WTC11 (cell line): Measurements from ENCODE around the gene LRRC7. TPM values are rescaled to one million over a fixed set of nuclear protein-coding genes. Genes with fewer than 3 reads are reported as not detected.

Experiments used
- ATAC-seq: fragments of 200-7000 bp; cut with Tn5 transposase; 2 replicates; pipeline ENCODE4 v1.10.0; 2021; ENCODE audit warnings: mild to moderate bottlenecking, moderate library complexity
- CTCF ChIA-PET: fragments of 300-600 bp; sonication (Branson Sonifier 250); formaldehyde crosslinking; loops from one replicate; lab custom pipeline; 2021; ENCODE audit warnings: antibody characterized with exemption; lab: Charles Lee
- POLR2A ChIA-PET: fragments of 350-600 bp; sonication (Branson Sonifier 250); formaldehyde crosslinking; loops from one replicate; lab custom pipeline; 2021; ENCODE audit warnings: antibody characterized with exemption; lab: Charles Lee
- DNase-seq: peaks from one replicate; pipeline ENCODE4 v3.0.0; 2021; ENCODE audit warnings: low spot score
- H3K27ac Mint-ChIP-seq: 2 replicates; pipeline ENCODE4 v1.8.0; 2021; ENCODE audit warnings: mixed read lengths
- H3K27me3 Mint-ChIP-seq: 2 replicates; pipeline ENCODE4 v1.8.0; 2021; ENCODE audit warnings: low read depth, mild to moderate bottlenecking, moderate library complexity, mixed read lengths
- H3K36me3 Mint-ChIP-seq: 2 replicates; pipeline ENCODE4 v1.8.0; 2021; ENCODE audit warnings: mixed read lengths
- H3K4me1 Mint-ChIP-seq: 2 replicates; pipeline ENCODE4 v1.8.0; 2022; ENCODE audit warnings: mixed read lengths
- H3K4me3 Mint-ChIP-seq: 2 replicates; pipeline ENCODE4 v1.8.0; 2021; ENCODE audit warnings: mild to moderate bottlenecking, moderate library complexity, mixed read lengths
- H3K9me3 Mint-ChIP-seq: 2 replicates; pipeline ENCODE4 v1.8.0; 2021; ENCODE audit warnings: mixed read lengths
- CREB1 ChIP-seq: sonication (generic); formaldehyde crosslinking; IDR thresholded peaks from 2 replicates; pipeline ENCODE4 v1.8.0; 2023; ENCODE audit warnings: mild to moderate bottlenecking, missing genetic modification reagents
- CREM ChIP-seq: sonication (generic); formaldehyde crosslinking; IDR thresholded peaks from 2 replicates; pipeline ENCODE4 v1.8.1; 2022; ENCODE audit warnings: mild to moderate bottlenecking, missing genetic modification reagents, moderate library complexity
- ESRRA ChIP-seq: sonication (generic); formaldehyde crosslinking; IDR thresholded peaks from 2 replicates; pipeline ENCODE4 v1.8.1; 2022; ENCODE audit warnings: mild to moderate bottlenecking, missing genetic modification reagents, borderline replicate concordance
- GTF2I ChIP-seq: fragments of 250-450 bp; sonication (Bioruptor Pico); conservative IDR thresholded peaks from 2 replicates; pipeline ENCODE4 v1.4.0; 2021; ENCODE audit warnings: mild to moderate bottlenecking
- HMGA2 ChIP-seq: fragments of 250-450 bp; sonication (Bioruptor Pico); IDR thresholded peaks from 2 replicates; pipeline ENCODE4 v1.4.0; 2021; ENCODE audit warnings: mild to moderate bottlenecking, moderate library complexity
- IRF2 ChIP-seq: sonication (generic); formaldehyde crosslinking; IDR thresholded peaks from 2 replicates; pipeline ENCODE4 v1.8.0; 2022; ENCODE audit warnings: low read depth, missing genetic modification reagents, borderline replicate concordance
- JUN ChIP-seq: sonication (generic); formaldehyde crosslinking; IDR thresholded peaks from 2 replicates; pipeline ENCODE4 v1.8.0; 2023; ENCODE audit warnings: mild to moderate bottlenecking, missing genetic modification reagents
- NFATC4 ChIP-seq: fragments of 250-450 bp; sonication (Bioruptor Pico); IDR thresholded peaks from 2 replicates; pipeline ENCODE4 v1.9.0; 2021; ENCODE audit warnings: mild to moderate bottlenecking
- NR2C2 ChIP-seq: sonication (generic); formaldehyde crosslinking; IDR thresholded peaks from 2 replicates; pipeline ENCODE4 v1.8.0; 2022; ENCODE audit warnings: mild to moderate bottlenecking, missing genetic modification reagents
- OVOL2 ChIP-seq: fragments of 250-450 bp; sonication (Bioruptor Pico); IDR thresholded peaks from 2 replicates; pipeline ENCODE4 v1.9.0; 2021; ENCODE audit warnings: mild to moderate bottlenecking, borderline replicate concordance
- RORB ChIP-seq: fragments of 250-450 bp; sonication (Bioruptor Pico); IDR thresholded peaks from 2 replicates; pipeline ENCODE4 v1.9.0; 2021; ENCODE audit warnings: mild to moderate bottlenecking
- SMAD3 ChIP-seq: sonication (generic); formaldehyde crosslinking; IDR thresholded peaks from 2 replicates; pipeline ENCODE4 v1.8.0; 2022; ENCODE audit warnings: missing genetic modification reagents, mild to moderate bottlenecking, borderline replicate concordance
- ZNF232 ChIP-seq: sonication (generic); formaldehyde crosslinking; IDR thresholded peaks from 2 replicates; pipeline ENCODE4 v1.8.0; 2022; ENCODE audit warnings: mild to moderate bottlenecking, missing genetic modification reagents
- ZNF317 ChIP-seq: sonication (generic); formaldehyde crosslinking; IDR thresholded peaks from 2 replicates; pipeline ENCODE4 v1.8.1; 2023; ENCODE audit warnings: low read depth, mild to moderate bottlenecking, moderate library complexity, missing genetic modification reagents, borderline replicate concordance
- ZNF396 ChIP-seq: fragments of 250-450 bp; sonication (Bioruptor Pico); IDR thresholded peaks from 2 replicates; pipeline ENCODE4 v1.8.0; 2021; ENCODE audit warnings: mild to moderate bottlenecking, moderate library complexity, borderline replicate concordance
- total RNA-seq: library from RNA; stranded (reverse); gene quantifications from 3 replicates; pipeline ENCODE4 v1.2.3, GENCODE V29; 2021
- TF ChIP-seq, protein P1 (sequence below): sonication (generic); formaldehyde crosslinking; IDR thresholded peaks from 2 replicates; pipeline ENCODE4 v1.8.0; 2022; ENCODE audit warnings: mild to moderate bottlenecking, missing genetic modification reagents
- TF ChIP-seq, protein P2 (sequence below): fragments of 200-600 bp; IDR thresholded peaks from 2 replicates; pipeline ENCODE4 v1.8.0; 2022; ENCODE audit warnings: antibody characterized with exemption
- TF ChIP-seq, protein P3 (sequence below): sonication (generic); formaldehyde crosslinking; IDR thresholded peaks from 2 replicates; pipeline ENCODE4 v1.8.1; 2022; ENCODE audit warnings: mild to moderate bottlenecking, missing genetic modification reagents, moderate library complexity, borderline replicate concordance
- TF ChIP-seq, protein P4 (sequence below): sonication (generic); formaldehyde crosslinking; IDR thresholded peaks from 2 replicates; pipeline ENCODE4 v1.8.0; 2022; ENCODE audit warnings: mild to moderate bottlenecking, missing genetic modification reagents
- TF ChIP-seq, protein P5 (sequence below): sonication (generic); formaldehyde crosslinking; IDR thresholded peaks from 2 replicates; pipeline ENCODE4 v1.8.1; 2022; ENCODE audit warnings: missing genetic modification reagents, borderline replicate concordance
- TF ChIP-seq, protein P6 (sequence below): sonication (generic); formaldehyde crosslinking; IDR thresholded peaks from 2 replicates; pipeline ENCODE4 v1.8.1; 2023; ENCODE audit warnings: mild to moderate bottlenecking, moderate library complexity, missing genetic modification reagents
- TF ChIP-seq, protein P7 (sequence below): sonication (generic); formaldehyde crosslinking; IDR thresholded peaks from 2 replicates; pipeline ENCODE4 v1.8.1; 2022; ENCODE audit warnings: low read depth, missing genetic modification reagents, borderline replicate concordance

Gene LRRC7
- total RNA-seq, 1 experiment from 2014 or later: not detected

DNA sequence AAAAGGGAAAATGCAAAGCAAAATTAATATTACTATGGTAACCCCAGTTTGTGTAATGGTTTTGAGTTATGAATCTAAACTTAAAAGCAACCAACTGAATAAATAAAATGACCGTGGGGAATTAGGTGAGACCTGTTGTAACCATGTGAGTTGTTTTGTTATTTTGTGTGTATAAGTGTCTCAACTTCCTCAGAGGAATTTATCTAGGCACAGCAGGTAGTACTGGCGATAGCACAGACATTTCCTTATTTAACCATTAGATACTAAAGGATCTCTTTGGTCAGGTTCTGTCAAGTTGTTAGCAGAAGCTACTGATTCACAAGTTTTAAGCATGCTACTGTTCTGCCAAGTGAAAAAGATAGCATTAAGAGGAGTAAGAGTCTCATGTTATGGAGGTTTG is 39.3 kb upstream of the LRRC7 start:
- H3K27me3 Mint-ChIP-seq: no peaks in the 10 kb centered on the region
- TF ChIP-seq, protein P1, sequence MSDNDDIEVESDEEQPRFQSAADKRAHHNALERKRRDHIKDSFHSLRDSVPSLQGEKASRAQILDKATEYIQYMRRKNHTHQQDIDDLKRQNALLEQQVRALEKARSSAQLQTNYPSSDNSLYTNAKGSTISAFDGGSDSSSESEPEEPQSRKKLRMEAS (CRISPR knock-in tag): no peak
- TF ChIP-seq IRF2 (CRISPR knock-in tag): no peak
- TF ChIP-seq, protein P2, sequence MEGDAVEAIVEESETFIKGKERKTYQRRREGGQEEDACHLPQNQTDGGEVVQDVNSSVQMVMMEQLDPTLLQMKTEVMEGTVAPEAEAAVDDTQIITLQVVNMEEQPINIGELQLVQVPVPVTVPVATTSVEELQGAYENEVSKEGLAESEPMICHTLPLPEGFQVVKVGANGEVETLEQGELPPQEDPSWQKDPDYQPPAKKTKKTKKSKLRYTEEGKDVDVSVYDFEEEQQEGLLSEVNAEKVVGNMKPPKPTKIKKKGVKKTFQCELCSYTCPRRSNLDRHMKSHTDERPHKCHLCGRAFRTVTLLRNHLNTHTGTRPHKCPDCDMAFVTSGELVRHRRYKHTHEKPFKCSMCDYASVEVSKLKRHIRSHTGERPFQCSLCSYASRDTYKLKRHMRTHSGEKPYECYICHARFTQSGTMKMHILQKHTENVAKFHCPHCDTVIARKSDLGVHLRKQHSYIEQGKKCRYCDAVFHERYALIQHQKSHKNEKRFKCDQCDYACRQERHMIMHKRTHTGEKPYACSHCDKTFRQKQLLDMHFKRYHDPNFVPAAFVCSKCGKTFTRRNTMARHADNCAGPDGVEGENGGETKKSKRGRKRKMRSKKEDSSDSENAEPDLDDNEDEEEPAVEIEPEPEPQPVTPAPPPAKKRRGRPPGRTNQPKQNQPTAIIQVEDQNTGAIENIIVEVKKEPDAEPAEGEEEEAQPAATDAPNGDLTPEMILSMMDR: no peak
- H3K9me3 Mint-ChIP-seq: no peaks in the 10 kb centered on the region
- H3K4me1 Mint-ChIP-seq: no peaks in the 10 kb centered on the region
- POLR2A ChIA-PET: no interaction called here
- CTCF ChIA-PET: no interaction called here
- ATAC-seq (no peak), DNase-seq (no peak)
- H3K36me3 Mint-ChIP-seq: no peaks in the 10 kb centered on the region
- H3K27ac Mint-ChIP-seq: no peak overlapping the region
- H3K4me3 Mint-ChIP-seq: no peak overlapping the region

DNA sequence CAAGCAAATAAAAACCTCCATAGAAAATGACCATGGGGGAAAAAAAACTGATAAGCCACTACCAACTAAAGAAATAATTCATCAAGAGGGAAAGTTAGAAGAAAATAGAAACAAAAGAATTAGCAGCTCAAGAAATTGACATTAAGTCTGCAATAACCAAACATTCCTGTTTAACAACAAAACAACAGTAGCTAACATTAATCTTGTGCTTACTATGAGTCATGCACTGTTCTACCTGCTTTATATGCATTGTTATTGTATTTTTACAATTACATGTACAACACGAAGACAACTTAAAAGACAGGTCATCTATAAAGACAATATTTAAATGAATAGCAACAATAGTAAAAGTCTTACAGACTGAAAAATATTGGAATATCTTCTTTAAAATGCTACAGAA is 34.4 kb upstream of the LRRC7 start:
- TF ChIP-seq, protein P3, sequence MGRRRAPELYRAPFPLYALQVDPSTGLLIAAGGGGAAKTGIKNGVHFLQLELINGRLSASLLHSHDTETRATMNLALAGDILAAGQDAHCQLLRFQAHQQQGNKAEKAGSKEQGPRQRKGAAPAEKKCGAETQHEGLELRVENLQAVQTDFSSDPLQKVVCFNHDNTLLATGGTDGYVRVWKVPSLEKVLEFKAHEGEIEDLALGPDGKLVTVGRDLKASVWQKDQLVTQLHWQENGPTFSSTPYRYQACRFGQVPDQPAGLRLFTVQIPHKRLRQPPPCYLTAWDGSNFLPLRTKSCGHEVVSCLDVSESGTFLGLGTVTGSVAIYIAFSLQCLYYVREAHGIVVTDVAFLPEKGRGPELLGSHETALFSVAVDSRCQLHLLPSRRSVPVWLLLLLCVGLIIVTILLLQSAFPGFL: no peak
- TF ChIP-seq, protein P4, sequence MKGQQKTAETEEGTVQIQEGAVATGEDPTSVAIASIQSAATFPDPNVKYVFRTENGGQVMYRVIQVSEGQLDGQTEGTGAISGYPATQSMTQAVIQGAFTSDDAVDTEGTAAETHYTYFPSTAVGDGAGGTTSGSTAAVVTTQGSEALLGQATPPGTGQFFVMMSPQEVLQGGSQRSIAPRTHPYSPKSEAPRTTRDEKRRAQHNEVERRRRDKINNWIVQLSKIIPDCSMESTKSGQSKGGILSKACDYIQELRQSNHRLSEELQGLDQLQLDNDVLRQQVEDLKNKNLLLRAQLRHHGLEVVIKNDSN: no peak
- no peak for TF ChIP-seq ZNF317 (CRISPR knock-in tag)
- TF ChIP-seq ESRRA (CRISPR knock-in tag): no peak
- TF ChIP-seq ZNF396 (CRISPR knock-in tag): no peak
- no peak for TF ChIP-seq CREB1 (CRISPR knock-in tag)
- TF ChIP-seq, protein P5, sequence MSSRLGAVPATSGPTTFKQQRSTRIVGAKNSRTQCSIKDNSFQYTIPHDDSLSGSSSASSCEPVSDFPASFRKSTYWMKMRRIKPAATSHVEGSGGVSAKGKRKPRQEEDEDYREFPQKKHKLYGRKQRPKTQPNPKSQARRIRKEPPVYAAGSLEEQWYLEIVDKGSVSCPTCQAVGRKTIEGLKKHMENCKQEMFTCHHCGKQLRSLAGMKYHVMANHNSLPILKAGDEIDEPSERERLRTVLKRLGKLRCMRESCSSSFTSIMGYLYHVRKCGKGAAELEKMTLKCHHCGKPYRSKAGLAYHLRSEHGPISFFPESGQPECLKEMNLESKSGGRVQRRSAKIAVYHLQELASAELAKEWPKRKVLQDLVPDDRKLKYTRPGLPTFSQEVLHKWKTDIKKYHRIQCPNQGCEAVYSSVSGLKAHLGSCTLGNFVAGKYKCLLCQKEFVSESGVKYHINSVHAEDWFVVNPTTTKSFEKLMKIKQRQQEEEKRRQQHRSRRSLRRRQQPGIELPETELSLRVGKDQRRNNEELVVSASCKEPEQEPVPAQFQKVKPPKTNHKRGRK (CRISPR knock-in tag): no peak
- no peak for TF ChIP-seq ZNF232 (CRISPR knock-in tag)
- TF ChIP-seq, protein P6, sequence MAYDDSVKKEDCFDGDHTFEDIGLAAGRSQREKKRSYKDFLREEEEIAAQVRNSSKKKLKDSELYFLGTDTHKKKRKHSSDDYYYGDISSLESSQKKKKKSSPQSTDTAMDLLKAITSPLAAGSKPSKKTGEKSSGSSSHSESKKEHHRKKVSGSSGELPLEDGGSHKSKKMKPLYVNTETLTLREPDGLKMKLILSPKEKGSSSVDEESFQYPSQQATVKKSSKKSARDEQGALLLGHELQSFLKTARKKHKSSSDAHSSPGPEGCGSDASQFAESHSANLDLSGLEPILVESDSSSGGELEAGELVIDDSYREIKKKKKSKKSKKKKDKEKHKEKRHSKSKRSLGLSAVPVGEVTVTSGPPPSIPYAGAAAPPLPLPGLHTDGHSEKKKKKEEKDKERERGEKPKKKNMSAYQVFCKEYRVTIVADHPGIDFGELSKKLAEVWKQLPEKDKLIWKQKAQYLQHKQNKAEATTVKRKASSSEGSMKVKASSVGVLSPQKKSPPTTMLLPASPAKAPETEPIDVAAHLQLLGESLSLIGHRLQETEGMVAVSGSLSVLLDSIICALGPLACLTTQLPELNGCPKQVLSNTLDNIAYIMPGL (CRISPR knock-in tag): no peak
- no peak for TF ChIP-seq NFATC4
- no peak for TF ChIP-seq NR2C2 (CRISPR knock-in tag)
- no peak for TF ChIP-seq HMGA2 (CRISPR knock-in tag)
- TF ChIP-seq IRF2 (CRISPR knock-in tag): no peak
- no peak for TF ChIP-seq OVOL2 (CRISPR knock-in tag)
- TF ChIP-seq, protein P7, sequence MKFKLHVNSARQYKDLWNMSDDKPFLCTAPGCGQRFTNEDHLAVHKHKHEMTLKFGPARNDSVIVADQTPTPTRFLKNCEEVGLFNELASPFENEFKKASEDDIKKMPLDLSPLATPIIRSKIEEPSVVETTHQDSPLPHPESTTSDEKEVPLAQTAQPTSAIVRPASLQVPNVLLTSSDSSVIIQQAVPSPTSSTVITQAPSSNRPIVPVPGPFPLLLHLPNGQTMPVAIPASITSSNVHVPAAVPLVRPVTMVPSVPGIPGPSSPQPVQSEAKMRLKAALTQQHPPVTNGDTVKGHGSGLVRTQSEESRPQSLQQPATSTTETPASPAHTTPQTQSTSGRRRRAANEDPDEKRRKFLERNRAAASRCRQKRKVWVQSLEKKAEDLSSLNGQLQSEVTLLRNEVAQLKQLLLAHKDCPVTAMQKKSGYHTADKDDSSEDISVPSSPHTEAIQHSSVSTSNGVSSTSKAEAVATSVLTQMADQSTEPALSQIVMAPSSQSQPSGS (CRISPR knock-in tag): no peak
- no peak for TF ChIP-seq JUN (CRISPR knock-in tag)
- TF ChIP-seq GTF2I: no peak
- no peak for TF ChIP-seq CREM
- TF ChIP-seq SMAD3: no peak
- no peak for TF ChIP-seq RORB
- ChIA-PET CTCF (no interaction called here), POLR2A (interaction anchor here (0.6 kb wide), 1 partner anchor 20 kb away, joined by 4 read pairs; no protein-coding TSS in a partner anchor)
- ATAC-seq: no peak
- Mint-ChIP-seq H3K27ac (no peak overlapping the region), H3K4me1 (peaks cover 7% of the 10 kb centered on the region), H3K4me3 (no peak overlapping the region), H3K27me3 (no peaks in the 10 kb centered on the region), H3K36me3 (no peaks in the 10 kb centered on the region), H3K9me3 (no peaks in the 10 kb centered on the region)
- no peak for DNase-seq
